H9 (cell line): Measurements from ENCODE around the gene CATSPERE. TPM values are rescaled to one million over a fixed set of nuclear protein-coding genes. Genes with fewer than 3 reads are reported as not detected.

Experiments
- DNase-seq: peaks from one replicate; pipeline ENCODE4 v3.0.0-alpha.2; 2017
- H2AFZ ChIP-seq: one replicate; pipeline ENCODE4 v1.6.1; 2013; ENCODE audit warnings: mild to moderate bottlenecking, low read length, control low read depth, moderate library complexity
- H2AK5ac ChIP-seq: 2 replicates; pipeline ENCODE4 v1.6.1; 2013; ENCODE audit warnings: low read length, control low read depth, mixed read lengths; ENCODE audit not compliant: insufficient read length
- H2BK120ac ChIP-seq: one replicate; pipeline ENCODE4 v1.6.1; 2013; ENCODE audit warnings: low read depth, mild to moderate bottlenecking, low read length, control low read depth, inconsistent platforms; ENCODE audit not compliant: poor library complexity, severe bottlenecking
- H2BK12ac ChIP-seq: 2 replicates; pipeline ENCODE4 v1.6.1; 2013; ENCODE audit warnings: low read length, control low read depth, mixed read lengths, low read depth; ENCODE audit not compliant: insufficient read length
- H2BK15ac ChIP-seq: 2 replicates; pipeline ENCODE4 v1.6.1; 2013; ENCODE audit warnings: low read depth, low read length, control low read depth
- H2BK20ac ChIP-seq: one replicate; pipeline ENCODE4 v1.6.1; 2013; ENCODE audit warnings: low read depth, mild to moderate bottlenecking, low read length, control low read depth, inconsistent platforms; ENCODE audit not compliant: poor library complexity, severe bottlenecking
- H2BK5ac ChIP-seq: 2 replicates; pipeline ENCODE4 v1.6.1; 2013; ENCODE audit warnings: low read length, control low read depth, mixed read lengths; ENCODE audit not compliant: insufficient read length
- H3K14ac ChIP-seq: 2 replicates; pipeline ENCODE4 v1.6.1; 2013; ENCODE audit warnings: low read length, control low read depth; ENCODE audit not compliant: insufficient read depth
- H3K18ac ChIP-seq: 2 replicates; pipeline ENCODE4 v1.6.1; 2013; ENCODE audit warnings: low read depth, mild to moderate bottlenecking, mixed read lengths, low read length, control low read depth; ENCODE audit not compliant: insufficient read length
- H3K23ac ChIP-seq: 2 replicates; pipeline ENCODE4 v1.6.1; 2013; ENCODE audit warnings: low read length, control low read depth, mixed read lengths, low read depth; ENCODE audit not compliant: insufficient read length
- H3K23me2 ChIP-seq: 2 replicates; pipeline ENCODE4 v1.6.1; 2013; ENCODE audit warnings: low read depth, mild to moderate bottlenecking, mixed read lengths, low read length, control low read depth; ENCODE audit not compliant: insufficient read length, poor library complexity, severe bottlenecking
- H3K27ac ChIP-seq: 2 replicates; pipeline ENCODE4 v1.5.1; 2013; ENCODE audit warnings: low read length, control low read depth, mixed read lengths, low read depth; ENCODE audit not compliant: insufficient read length
- H3K27me3 ChIP-seq: 2 replicates; pipeline ENCODE4 v1.6.1; 2013; ENCODE audit warnings: low read length, control low read depth, inconsistent platforms; ENCODE audit not compliant: insufficient read depth
- H3K4ac ChIP-seq: 2 replicates; pipeline ENCODE4 v1.6.1; 2013; ENCODE audit warnings: low read depth, mild to moderate bottlenecking, control low read depth, inconsistent platforms, low read length, moderate library complexity
- H3K4me1 ChIP-seq: 2 replicates; pipeline ENCODE4 v1.6.1; 2013; ENCODE audit warnings: low read length, control low read depth, inconsistent platforms; ENCODE audit not compliant: insufficient read depth
- H3K4me2 ChIP-seq: 2 replicates; pipeline ENCODE4 v1.6.1; 2013; ENCODE audit warnings: low read length, control low read depth, mixed read lengths; ENCODE audit not compliant: insufficient read length, insufficient read depth
- H3K56ac ChIP-seq: 2 replicates; pipeline ENCODE4 v1.6.1; 2013; ENCODE audit warnings: low read depth, mild to moderate bottlenecking, mixed read lengths, low read length, control low read depth; ENCODE audit not compliant: insufficient read length
- H3K79me1 ChIP-seq: 2 replicates; pipeline ENCODE4 v1.6.1; 2013; ENCODE audit warnings: low read depth, mild to moderate bottlenecking, moderate library complexity, low read length, control low read depth, inconsistent platforms; ENCODE audit not compliant: insufficient read depth, poor library complexity, severe bottlenecking
- H3K79me2 ChIP-seq: 2 replicates; pipeline ENCODE4 v1.6.1; 2013; ENCODE audit warnings: low read length, control low read depth, inconsistent platforms; ENCODE audit not compliant: insufficient read depth
- H3K9ac ChIP-seq: 2 replicates; pipeline ENCODE4 v1.6.1; 2013; ENCODE audit warnings: low read length, control low read depth, mixed read lengths; ENCODE audit not compliant: insufficient read length; ENCODE audit errors: extremely low read depth
- H3K9me3 ChIP-seq: one replicate; pipeline ENCODE4 v1.6.1; 2013; ENCODE audit warnings: low read depth, low read length, inconsistent platforms; ENCODE audit not compliant: control insufficient read depth
- H3T11ph ChIP-seq: one replicate; pipeline ENCODE4 v1.6.1; 2013; ENCODE audit warnings: mild to moderate bottlenecking, low read length, control low read depth, inconsistent platforms
- H4K20me1 ChIP-seq: one replicate; pipeline ENCODE4 v1.6.1; 2013; ENCODE audit not compliant: control insufficient read depth, insufficient read length, insufficient read depth
- H4K5ac ChIP-seq: 2 replicates; pipeline ENCODE4 v1.6.1; 2013; ENCODE audit warnings: low read depth, mild to moderate bottlenecking, mixed read lengths, low read length, control low read depth; ENCODE audit not compliant: insufficient read length
- H4K8ac ChIP-seq: replicated peaks from 2 replicates; pipeline ENCODE4 v1.6.1; 2013; ENCODE audit warnings: low read length, control low read depth, mixed read lengths, low read depth; ENCODE audit not compliant: insufficient read length
- H4K91ac ChIP-seq: 2 replicates; pipeline ENCODE4 v1.6.1; 2013; ENCODE audit warnings: low read depth, mild to moderate bottlenecking, moderate library complexity, mixed read lengths, low read length, control low read depth; ENCODE audit not compliant: insufficient read length
- H3K27ac Mint-ChIP-seq, 3 experiments: 2 replicates in 2 of 3; 3 replicates in 1 of 3; pipeline ENCODE4 v1.8.0; 2020 to 2021; ENCODE audit warnings: mixed read lengths in 3 of 3, mild to moderate bottlenecking in 1 of 3, moderate library complexity in 1 of 3
- H3K27me3 Mint-ChIP-seq: 2 replicates; pipeline ENCODE4 v1.8.0; 2021; ENCODE audit warnings: low read depth, mild to moderate bottlenecking, moderate library complexity, mixed read lengths
- H3K36me3 Mint-ChIP-seq, 3 experiments: 2 replicates in 2 of 3; 3 replicates in 1 of 3; pipeline ENCODE4 v1.8.0; 2020 to 2021; ENCODE audit warnings: low read depth in 3 of 3, mixed read lengths in 3 of 3; ENCODE audit not compliant: insufficient read depth in 1 of 3
- H3K4me1 Mint-ChIP-seq, 2 experiments: 2 replicates each; pipeline ENCODE4 v1.8.0; 2020; ENCODE audit warnings: mixed read lengths in 2 of 2
- H3K4me3 Mint-ChIP-seq, 2 experiments: 2 replicates in 1 of 2; 3 replicates in 1 of 2; pipeline ENCODE4 v1.8.0; 2020 to 2021; ENCODE audit warnings: mild to moderate bottlenecking in 2 of 2, mixed read lengths in 2 of 2, moderate library complexity in 1 of 2
- H3K9me3 Mint-ChIP-seq, 2 experiments: 2 replicates in 1 of 2; 3 replicates in 1 of 2; pipeline ENCODE4 v1.8.0; 2020; ENCODE audit warnings: mild to moderate bottlenecking in 2 of 2, mixed read lengths in 2 of 2, moderate library complexity in 1 of 2
- CTCF ChIP-seq: fragments of 200-600 bp; sonication (generic); conservative IDR thresholded peaks from 3 replicates; pipeline ENCODE4 v1.8.0; 2021; ENCODE audit warnings: antibody characterized with exemption, mild to moderate bottlenecking
- total RNA-seq: library from RNA; stranded (reverse); gene quantifications from 2 replicates; pipeline ENCODE4 v1.2.1, GENCODE V29; 2021

The CATSPERE gene
- total RNA-seq, 1 experiment from 2014 or later, result 0.31 TPM

GRCh38 chr1:244603498-244603897 lies 142.4 kb downstream of the CATSPERE start:
- H3K18ac ChIP-seq, result no peak overlapping the region
- H3K79me2 ChIP-seq, result no peaks in the 10 kb centered on the region
- H3K36me3 Mint-ChIP-seq, result peaks cover 0 to under 1% (median 0%) of the 10 kb centered on the region in 3 experiments; a peak in 1 of 7 replicates
- H3K9me3 ChIP-seq, result no peaks in the 10 kb centered on the region
- no peak overlapping the region for H3T11ph ChIP-seq
- H3K27ac Mint-ChIP-seq, result no peak overlapping the region
- H3K56ac ChIP-seq, result no peak overlapping the region
- H3K23me2 ChIP-seq, result no peaks in the 10 kb centered on the region
- H3K4me3 Mint-ChIP-seq, result no peak overlapping the region
- H3K9ac ChIP-seq, result no peak overlapping the region
- H4K5ac ChIP-seq, result no peak overlapping the region
- H4K20me1 ChIP-seq, result no peaks in the 10 kb centered on the region
- no peak overlapping the region for H2BK5ac ChIP-seq
- no peak overlapping the region for H3K27ac ChIP-seq
- no peaks in the 10 kb centered on the region for H3K79me1 ChIP-seq
- no peak overlapping the region for H3K23ac ChIP-seq
- H3K4me1 ChIP-seq, result peaks cover under 1% of the 10 kb centered on the region; the same call in 1 of the 2 replicates
- H2BK12ac ChIP-seq, result no peak overlapping the region
- no peak overlapping the region for H3K4ac ChIP-seq
- H3K4me1 Mint-ChIP-seq, result peaks cover 11% of the 10 kb centered on the region in 2 experiments
- no peak overlapping the region for H2BK120ac ChIP-seq
- no peak overlapping the region for H2AK5ac ChIP-seq
- no peak overlapping the region for H2BK15ac ChIP-seq
- H3K14ac ChIP-seq, result no peak overlapping the region
- no peaks in the 10 kb centered on the region for H3K27me3 Mint-ChIP-seq
- H3K9me3 Mint-ChIP-seq, result no peaks in the 10 kb centered on the region
- H3K27me3 ChIP-seq, result no peaks in the 10 kb centered on the region
- peak; percentile 92 for TF ChIP-seq CTCF
- H3K4me2 ChIP-seq, result no peak overlapping the region
- no peak overlapping the region for H2AFZ ChIP-seq
- no peak for DNase-seq
- H4K8ac ChIP-seq, result no peak overlapping the region
- H2BK20ac ChIP-seq, result no peak overlapping the region
- no peak overlapping the region for H4K91ac ChIP-seq
